ENCODE measurements around the gene MYADML2. TPM values are rescaled to one million over a fixed set of nuclear protein-coding genes. Genes with fewer than 3 reads are reported as not detected.
A peak's percentile ranks its signal among the peaks of the same experiment; 100 is the strongest.

MYADML2 gene
- total and polyA plus RNA-seq, 12 donors, result 0.26 to 8.6 (median 4.9) TPM

- peak in 3 of 9 donors; percentile 6 to 33 (median 22) for TF ChIP-seq CTCF (IDR thresholded peaks at IDR 0.05)
- intact Hi-C loops (cut with DNase I), result no loop called here
- Histone ChIP-seq H3K36me3 (peaks cover 0 to 52% (median 0%) of the 10 kb centered on the region in 9 donors), H3K4me3 (peak overlapping the region in 6 of 10 donors; percentile 6 to 38 (median 24)), H3K27me3 (no peaks in the 10 kb centered on the region), H3K27ac (peak overlapping the region; percentile 55 to 89 (median 76)), H3K4me1 (peaks cover 4 to 25% (median 18%) of the 10 kb centered on the region in 9 donors), H3K9me3 (no peaks in the 10 kb centered on the region)
- ATAC-seq (peak; percentile 84 to 95 (median 90)), DNase-seq (peak; percentile 73 to 76)
- WGBS, 2 donors, result 39 to 41% methylated on average over 31 of the region's 31 CpGs
Measured at GRCh38 chr17:81991684-81992305, 44.8 kb upstream of the MYADML2 start.

- intact Hi-C loops (cut with DNase I), result no loop called here
- peaks cover 0 to 54% (median 0%) of the 10 kb centered on the region in 9 donors for H3K36me3 ChIP-seq
- no peak overlapping the region for H3K4me3 ChIP-seq
- ATAC-seq (peak in 1 of 8 donors; percentile 25), DNase-seq (no peak)
- no peaks in the 10 kb centered on the region for H3K27me3 ChIP-seq
- TF ChIP-seq CTCF (IDR thresholded peaks at IDR 0.05), result no peak
- H3K9me3 ChIP-seq, result no peaks in the 10 kb centered on the region
- 75 to 79% methylated on average over 25 of the region's 25 CpGs for WGBS, 2 donors
- peak overlapping the region in 9 of 10 donors; percentile 31 to 89 (median 77) for H3K27ac ChIP-seq
- peaks cover 4 to 25% (median 18%) of the 10 kb centered on the region in 9 donors for H3K4me1 ChIP-seq
Measured at GRCh38 chr17:81990836-81991683, 44.0 kb upstream of the MYADML2 start.

DNA sequence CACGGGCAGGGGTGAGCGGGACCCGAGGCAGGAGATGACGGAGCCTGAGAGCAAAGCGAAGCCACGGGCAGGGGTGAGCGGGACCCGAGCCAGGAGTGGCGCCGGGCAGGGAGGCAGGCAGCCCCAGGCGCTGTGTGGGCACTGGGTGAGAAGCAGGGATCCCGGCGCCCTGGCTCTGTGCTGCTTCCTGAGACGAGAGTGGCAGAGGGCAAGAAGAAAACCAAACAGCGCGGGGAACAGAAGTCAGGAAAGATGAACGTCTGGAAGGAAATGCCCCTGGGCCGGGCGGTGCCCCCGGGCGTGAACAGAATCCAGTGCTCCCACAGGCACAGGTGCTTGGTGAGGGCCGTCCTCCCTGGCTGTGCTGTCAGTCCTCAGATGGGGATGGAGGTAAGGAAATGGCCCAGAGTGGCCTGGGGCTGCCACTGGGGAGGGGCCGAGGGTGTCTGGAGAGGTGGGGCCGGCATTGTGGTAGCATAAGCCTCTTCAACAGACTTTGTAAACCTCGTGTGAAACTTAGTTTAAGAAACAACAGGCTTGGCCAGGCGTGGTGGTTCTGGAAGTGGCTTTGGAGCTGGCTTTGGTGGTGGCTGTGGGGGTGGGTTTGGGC, 40.2 kb upstream of the MYADML2 start:
- no peak overlapping the region for H3K27ac ChIP-seq
- no peak for DNase-seq
- 91 to 94% methylated on average over 26 of the region's 26 CpGs for WGBS, 2 donors
- H3K4me1 ChIP-seq, result peaks cover 4 to 19% (median 12%) of the 10 kb centered on the region in 9 donors
- no peak for TF ChIP-seq CTCF (IDR thresholded peaks at IDR 0.05)
- H3K9me3 ChIP-seq, result no peaks in the 10 kb centered on the region
- no peak for ATAC-seq
- H3K36me3 ChIP-seq, result peaks cover 0 to 66% (median 8%) of the 10 kb centered on the region in 9 donors
- intact Hi-C loops (cut with DNase I), result no loop called here
- H3K4me3 ChIP-seq, result no peak overlapping the region
- H3K27me3 ChIP-seq, result no peaks in the 10 kb centered on the region

- TF ChIP-seq CTCF (IDR thresholded peaks at IDR 0.05), result no peak
- no peak for DNase-seq
- H3K27ac ChIP-seq, result no peak overlapping the region
- peaks cover 0 to 72% (median 8%) of the 10 kb centered on the region in 9 donors for H3K36me3 ChIP-seq
- no peaks in the 10 kb centered on the region for H3K9me3 ChIP-seq
- no peaks in the 10 kb centered on the region for H3K27me3 ChIP-seq
- 96 to 98% methylated on average over 26 of the region's 26 CpGs for WGBS, 2 donors
- H3K4me3 ChIP-seq, result no peak overlapping the region
- H3K4me1 ChIP-seq, result peaks cover 4 to 12% (median 8%) of the 10 kb centered on the region in 9 donors
- intact Hi-C loops (cut with DNase I), result no loop called here
- no peak for ATAC-seq
Measured at GRCh38 chr17:81986606-81987005, 39.6 kb upstream of the MYADML2 start.

All from heart right ventricle (tissue), 16 donors.